Thyroid gland (tissue), 4 donors: ENCODE results near the gene COP1.

ENCODE experiments used
- CTCF ChIP-seq, 6 experiments: fragments of 200-600 bp in 3 of 6; fragments of 450-650 bp in 3 of 6; sonication (generic) in 3 of 6; IDR thresholded peaks; one replicate each; pipeline ENCODE4 v1.5.1; 2016 to 2019; ENCODE audit warnings: antibody characterized with exemption in 6 of 6, mild to moderate bottlenecking in 2 of 6, inconsistent platforms in 1 of 6, moderate library complexity in 1 of 6
- POLR2A ChIP-seq, 2 donors: fragments of 450-650 bp; IDR thresholded peaks; one replicate each; pipeline ENCODE4 v1.6.1; 2017; ENCODE audit warnings: antibody characterized with exemption in 2 of 2, mild to moderate bottlenecking in 2 of 2, moderate library complexity in 1 of 2

GRCh38 chr1:176056312-176056711 is 150.8 kb downstream of the COP1 start:
- no peak for TF ChIP-seq CTCF (IDR thresholded peaks at IDR 0.05)
- TF ChIP-seq POLR2A (IDR thresholded peaks at IDR 0.05): no peak
